K562 (cell line): ENCODE measurements around the gene KLHL22. TPM values are rescaled to one million over a fixed set of nuclear protein-coding genes. Genes with fewer than 3 reads are reported as not detected.

Source experiments
- BHLHE40 ChIP-seq: IDR thresholded peaks from 2 replicates; pipeline ENCODE4 v1.6.1; 2011; ENCODE audit warnings: low read length, improper control_type of control experiment
- HDAC3 ChIP-seq: fragments of 450-650 bp; IDR thresholded peaks from 2 replicates; pipeline ENCODE4 v1.6.1; 2018; ENCODE audit warnings: borderline replicate concordance, mild to moderate bottlenecking, moderate library complexity; ENCODE audit not compliant: partially characterized antibody
- HNRNPUL1 ChIP-seq: fragments of 200-400 bp; formaldehyde crosslinking; IDR thresholded peaks from 2 replicates; pipeline ENCODE4 v1.6.1; 2017; ENCODE audit warnings: low read length
- IRF2 ChIP-seq: sonication (generic); formaldehyde crosslinking; IDR thresholded peaks from 2 replicates; pipeline ENCODE4 v1.8.1; 2022; ENCODE audit warnings: mild to moderate bottlenecking, missing genetic modification reagents
- PCBP1 ChIP-seq: fragments of 200-400 bp; formaldehyde crosslinking; IDR thresholded peaks from 2 replicates; pipeline ENCODE4 v1.6.1; 2018; ENCODE audit warnings: mild to moderate bottlenecking, low read depth, low read length; ENCODE audit not compliant: poor library complexity, severe bottlenecking
- RB1 ChIP-seq: fragments of 450-650 bp; IDR thresholded peaks from 2 replicates; pipeline ENCODE4 v1.6.1; 2017; ENCODE audit warnings: low read depth, mild to moderate bottlenecking
- SAFB ChIP-seq: fragments of 200-400 bp; formaldehyde crosslinking; IDR thresholded peaks from 2 replicates; pipeline ENCODE4 v1.6.1; 2017; ENCODE audit warnings: low read depth, low read length, borderline replicate concordance
- polyA plus RNA-seq, 8 experiments: library from polyadenylated mRNA; depleted of rRNA in 4 of 8; stranded (reverse) in 5 of 8; unstranded in 3 of 8; fragments of >200 nt; fragmentation: Nextera tagmentation in 2 of 8; fragmentation: Illumina TruSeq in 1 of 8; extraction: Ambion mirVana in 2 of 8; extraction: Trizol in 1 of 8; gene quantifications; 2 replicates each; pipeline versions ENCODE4 v1.2.1 to v1.2.3, GENCODE V29; 2011 to 2014; ENCODE audit warnings: inconsistent platforms in 1 of 8, missing spikeins in 1 of 8
- total RNA-seq, 7 experiments: library from RNA; depleted of rRNA in 6 of 7; stranded (reverse); fragments of >200 nt in 6 of 7; fragmentation: Illumina TruSeq in 2 of 7; extraction: Trizol in 2 of 7; gene quantifications; 2 replicates each; pipeline versions ENCODE4 v1.2.1 to v1.2.3, GENCODE V29; 2011 to 2021; ENCODE audit warnings: low replicate concordance in 1 of 7
- TF ChIP-seq, protein P1 (sequence below): fragments of 250-450 bp; sonication (Bioruptor Pico); IDR thresholded peaks from 2 replicates; pipeline ENCODE4 v1.5.0; 2021; ENCODE audit warnings: mild to moderate bottlenecking, borderline replicate concordance
- TF ChIP-seq, protein P2 (sequence below): fragments of 200-400 bp; formaldehyde crosslinking; IDR thresholded peaks from 2 replicates; pipeline ENCODE4 v1.6.1; 2017; ENCODE audit warnings: mild to moderate bottlenecking, low read depth, low read length, moderate library complexity
- TF ChIP-seq, protein P3 (sequence below): fragments of 450-650 bp; IDR thresholded peaks from 2 replicates; pipeline ENCODE4 v1.6.1; 2018; ENCODE audit warnings: mild to moderate bottlenecking, low read depth; ENCODE audit not compliant: partially characterized antibody
- TF ChIP-seq, protein P4 (sequence below): fragments of 250-450 bp; sonication (Bioruptor Pico); IDR thresholded peaks from 2 replicates; pipeline ENCODE4 v1.8.0; 2021; ENCODE audit warnings: moderate library complexity, mild to moderate bottlenecking, inconsistent platforms

KLHL22 gene
- total and polyA plus RNA-seq, 9 of the 15 experiments (the other 6 are each of a cell fraction or from before 2014, with no cell fraction given): 1.3 to 25.6 (median 15.2) TPM

DNA sequence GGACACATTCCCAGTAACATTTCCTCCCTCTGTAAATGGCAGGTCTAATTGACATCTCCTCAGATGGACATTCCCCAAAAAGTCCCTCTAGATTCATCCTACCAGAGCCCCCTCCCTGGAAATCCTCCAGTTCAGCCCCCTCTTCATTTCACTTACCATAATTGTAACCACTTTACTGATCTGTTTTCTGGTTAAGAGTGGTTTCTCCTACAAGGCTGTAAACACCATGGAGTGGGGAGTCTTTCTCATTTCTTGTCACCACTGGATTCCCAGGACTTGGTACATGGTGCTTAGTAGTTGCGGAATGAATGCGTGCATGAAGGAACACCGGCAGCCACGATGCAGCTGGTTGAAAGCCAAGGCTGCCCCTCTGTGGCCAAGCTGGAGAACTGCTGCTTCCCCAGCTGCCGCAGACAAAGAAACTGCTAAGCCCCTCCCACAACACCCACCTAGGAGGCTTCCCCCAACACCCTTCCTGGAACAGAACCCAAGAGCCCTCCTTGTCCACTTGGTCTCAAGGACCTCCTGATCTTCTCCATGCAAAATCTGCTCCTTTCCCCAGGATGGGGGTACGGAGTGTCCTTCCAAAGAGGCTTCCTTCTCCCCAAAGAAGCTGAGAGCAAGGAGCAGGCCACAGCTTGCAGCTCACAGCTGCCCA lies 39.4 kb downstream of the KLHL22 start (continued):
- TF ChIP-seq, protein P1, sequence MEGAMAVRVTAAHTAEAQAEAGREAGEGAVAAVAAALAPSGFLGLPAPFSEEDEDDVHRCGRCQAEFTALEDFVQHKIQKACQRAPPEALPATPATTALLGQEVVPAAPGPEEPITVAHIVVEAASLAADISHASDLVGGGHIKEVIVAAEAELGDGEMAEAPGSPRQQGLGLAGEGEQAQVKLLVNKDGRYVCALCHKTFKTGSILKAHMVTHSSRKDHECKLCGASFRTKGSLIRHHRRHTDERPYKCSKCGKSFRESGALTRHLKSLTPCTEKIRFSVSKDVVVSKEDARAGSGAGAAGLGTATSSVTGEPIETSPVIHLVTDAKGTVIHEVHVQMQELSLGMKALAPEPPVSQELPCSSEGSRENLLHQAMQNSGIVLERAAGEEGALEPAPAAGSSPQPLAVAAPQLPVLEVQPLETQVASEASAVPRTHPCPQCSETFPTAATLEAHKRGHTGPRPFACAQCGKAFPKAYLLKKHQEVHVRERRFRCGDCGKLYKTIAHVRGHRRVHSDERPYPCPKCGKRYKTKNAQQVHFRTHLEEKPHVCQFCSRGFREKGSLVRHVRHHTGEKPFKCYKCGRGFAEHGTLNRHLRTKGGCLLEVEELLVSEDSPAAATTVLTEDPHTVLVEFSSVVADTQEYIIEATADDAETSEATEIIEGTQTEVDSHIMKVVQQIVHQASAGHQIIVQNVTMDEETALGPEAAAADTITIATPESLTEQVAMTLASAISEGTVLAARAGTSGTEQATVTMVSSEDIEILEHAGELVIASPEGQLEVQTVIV: no peak
- TF ChIP-seq IRF2 (no peak), HDAC3 (no peak), PCBP1 (no peak), SAFB (no peak), BHLHE40 (peak; percentile 86), RB1 (peak; percentile 99), HNRNPUL1 (no peak)
- TF ChIP-seq, protein P2, sequence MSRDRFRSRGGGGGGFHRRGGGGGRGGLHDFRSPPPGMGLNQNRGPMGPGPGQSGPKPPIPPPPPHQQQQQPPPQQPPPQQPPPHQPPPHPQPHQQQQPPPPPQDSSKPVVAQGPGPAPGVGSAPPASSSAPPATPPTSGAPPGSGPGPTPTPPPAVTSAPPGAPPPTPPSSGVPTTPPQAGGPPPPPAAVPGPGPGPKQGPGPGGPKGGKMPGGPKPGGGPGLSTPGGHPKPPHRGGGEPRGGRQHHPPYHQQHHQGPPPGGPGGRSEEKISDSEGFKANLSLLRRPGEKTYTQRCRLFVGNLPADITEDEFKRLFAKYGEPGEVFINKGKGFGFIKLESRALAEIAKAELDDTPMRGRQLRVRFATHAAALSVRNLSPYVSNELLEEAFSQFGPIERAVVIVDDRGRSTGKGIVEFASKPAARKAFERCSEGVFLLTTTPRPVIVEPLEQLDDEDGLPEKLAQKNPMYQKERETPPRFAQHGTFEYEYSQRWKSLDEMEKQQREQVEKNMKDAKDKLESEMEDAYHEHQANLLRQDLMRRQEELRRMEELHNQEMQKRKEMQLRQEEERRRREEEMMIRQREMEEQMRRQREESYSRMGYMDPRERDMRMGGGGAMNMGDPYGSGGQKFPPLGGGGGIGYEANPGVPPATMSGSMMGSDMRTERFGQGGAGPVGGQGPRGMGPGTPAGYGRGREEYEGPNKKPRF: no peak
- TF ChIP-seq, protein P3, sequence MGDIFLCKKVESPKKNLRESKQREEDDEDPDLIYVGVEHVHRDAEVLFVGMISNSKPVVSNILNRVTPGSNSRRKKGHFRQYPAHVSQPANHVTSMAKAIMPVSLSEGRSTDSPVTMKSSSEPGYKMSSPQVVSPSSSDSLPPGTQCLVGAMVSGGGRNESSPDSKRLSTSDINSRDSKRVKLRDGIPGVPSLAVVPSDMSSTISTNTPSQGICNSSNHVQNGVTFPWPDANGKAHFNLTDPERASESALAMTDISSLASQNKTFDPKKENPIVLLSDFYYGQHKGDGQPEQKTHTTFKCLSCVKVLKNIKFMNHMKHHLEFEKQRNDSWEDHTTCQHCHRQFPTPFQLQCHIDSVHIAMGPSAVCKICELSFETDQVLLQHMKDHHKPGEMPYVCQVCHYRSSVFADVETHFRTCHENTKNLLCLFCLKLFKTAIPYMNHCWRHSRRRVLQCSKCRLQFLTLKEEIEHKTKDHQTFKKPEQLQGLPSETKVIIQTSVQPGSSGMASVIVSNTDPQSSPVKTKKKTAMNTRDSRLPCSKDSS: no peak
- TF ChIP-seq, protein P4, sequence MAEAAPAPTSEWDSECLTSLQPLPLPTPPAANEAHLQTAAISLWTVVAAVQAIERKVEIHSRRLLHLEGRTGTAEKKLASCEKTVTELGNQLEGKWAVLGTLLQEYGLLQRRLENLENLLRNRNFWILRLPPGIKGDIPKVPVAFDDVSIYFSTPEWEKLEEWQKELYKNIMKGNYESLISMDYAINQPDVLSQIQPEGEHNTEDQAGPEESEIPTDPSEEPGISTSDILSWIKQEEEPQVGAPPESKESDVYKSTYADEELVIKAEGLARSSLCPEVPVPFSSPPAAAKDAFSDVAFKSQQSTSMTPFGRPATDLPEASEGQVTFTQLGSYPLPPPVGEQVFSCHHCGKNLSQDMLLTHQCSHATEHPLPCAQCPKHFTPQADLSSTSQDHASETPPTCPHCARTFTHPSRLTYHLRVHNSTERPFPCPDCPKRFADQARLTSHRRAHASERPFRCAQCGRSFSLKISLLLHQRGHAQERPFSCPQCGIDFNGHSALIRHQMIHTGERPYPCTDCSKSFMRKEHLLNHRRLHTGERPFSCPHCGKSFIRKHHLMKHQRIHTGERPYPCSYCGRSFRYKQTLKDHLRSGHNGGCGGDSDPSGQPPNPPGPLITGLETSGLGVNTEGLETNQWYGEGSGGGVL (CRISPR knock-in tag): peak; percentile 60; the same call in 1 of the 2 replicates
